K562 (cell line): ENCODE results near the gene EEA1. TPM values are rescaled to one million over a fixed set of nuclear protein-coding genes. Genes with fewer than 3 reads are reported as not detected.

ENCODE experiments used
- FOXK2 ChIP-seq, 2 experiments: fragments of 450-650 bp; IDR thresholded peaks in 1 of 2; conservative IDR thresholded peaks in 1 of 2; 2 replicates each; pipeline ENCODE4 v1.6.1; 2016; ENCODE audit warnings: low read depth in 2 of 2, mild to moderate bottlenecking in 1 of 2
- ID3 ChIP-seq, 2 experiments: fragments of 250-450 bp in 1 of 2; fragments of 450-650 bp in 1 of 2; sonication (Bioruptor Pico) in 1 of 2; IDR thresholded peaks; 2 replicates each; pipeline versions ENCODE4 v1.6.1 to v1.8.0; 2016 to 2021; ENCODE audit warnings: mild to moderate bottlenecking in 2 of 2, moderate library complexity in 2 of 2, missing compliant biosample characterization in 1 of 2, missing genetic modification characterization in 1 of 2
- POLR2H ChIP-seq: IDR thresholded peaks from 2 replicates; pipeline ENCODE4 v1.6.1; 2016; ENCODE audit warnings: missing genetic modification characterization, low read depth, mild to moderate bottlenecking, control low read depth, missing compliant biosample characterization, moderate library complexity
- RAD21 ChIP-seq, 2 experiments: fragments of 250-450 bp in 1 of 2; fragments of 450-650 bp in 1 of 2; sonication (Bioruptor Pico) in 1 of 2; formaldehyde crosslinking in 1 of 2; IDR thresholded peaks in 1 of 2; conservative IDR thresholded peaks in 1 of 2; 2 replicates each; pipeline versions ENCODE4 v1.4.0 to v1.8.0; 2020 to 2022; ENCODE audit warnings: mild to moderate bottlenecking in 2 of 2, moderate library complexity in 1 of 2
- REST ChIP-seq, 2 experiments: fragments of 450-650 bp; formaldehyde crosslinking in 1 of 2; IDR thresholded peaks; 2 replicates each; pipeline versions ENCODE4 v1.4.0 to v1.6.1; 2014 to 2020; ENCODE audit warnings: mild to moderate bottlenecking in 2 of 2, borderline replicate concordance in 1 of 2, low read depth in 1 of 2
- ZNF12 ChIP-seq: sonication (generic); formaldehyde crosslinking; IDR thresholded peaks from 2 replicates; pipeline ENCODE4 v1.4.0; 2020; ENCODE audit warnings: mild to moderate bottlenecking, missing genetic modification reagents
- ZNF384 ChIP-seq: IDR thresholded peaks from 2 replicates; pipeline ENCODE4 v1.6.1; 2012; ENCODE audit warnings: low read depth, low read length, improper control_type of control experiment
- polyA plus RNA-seq, 8 experiments: library from polyadenylated mRNA; depleted of rRNA in 4 of 8; stranded (reverse) in 5 of 8; unstranded in 3 of 8; fragments of >200 nt; fragmentation: Nextera tagmentation in 2 of 8; fragmentation: Illumina TruSeq in 1 of 8; extraction: Ambion mirVana in 2 of 8; extraction: Trizol in 1 of 8; gene quantifications; 2 replicates each; pipeline versions ENCODE4 v1.2.1 to v1.2.3, GENCODE V29; 2011 to 2014; ENCODE audit warnings: inconsistent platforms in 1 of 8, missing spikeins in 1 of 8
- total RNA-seq, 7 experiments: library from RNA; depleted of rRNA in 6 of 7; stranded (reverse); fragments of >200 nt in 6 of 7; fragmentation: Illumina TruSeq in 2 of 7; extraction: Trizol in 2 of 7; gene quantifications; 2 replicates each; pipeline versions ENCODE4 v1.2.1 to v1.2.3, GENCODE V29; 2011 to 2021; ENCODE audit warnings: low replicate concordance in 1 of 7

Gene EEA1
- total and polyA plus RNA-seq, 9 of the 15 experiments (the other 6 are each of a cell fraction or from before 2014, with no cell fraction given), result 3.5 to 17.1 (median 7.5) TPM

GRCh38 chr12:92827836-92828431 is 101.2 kb downstream of the EEA1 start (continued):
- TF ChIP-seq REST (IDR thresholded peaks at IDR 0.05; ENCODE audit: borderline replicate concordance) (peak; percentile 47; the same call in 1 of the 2 replicates), REST (CRISPR knock-in tag; IDR thresholded peaks at IDR 0.05; ENCODE audit: low read depth) (no peak), ZNF384 (peak; percentile 99), ZNF12 (CRISPR knock-in tag) (no peak), ID3 (CRISPR knock-in tag; IDR thresholded peaks at IDR 0.05) (no peak), ID3 (tag; IDR thresholded peaks at IDR 0.05) (no peak), POLR2H (tag) (peak; percentile 27; the same call in 1 of the 2 replicates), FOXK2 (conservative IDR thresholded peaks at IDR 0.05 in 1 of 2, IDR thresholded peaks at IDR 0.05 in 1 of 2; ENCODE audit: low read depth in 2 of 2) (peak; percentile 41 to 49; a peak in 1 of 4 replicates), RAD21 (CRISPR knock-in tag; conservative IDR thresholded peaks at IDR 0.05 in 1 of 2, IDR thresholded peaks at IDR 0.05 in 1 of 2) (peak; percentile 60 to 74)
